H1 (cell line): ENCODE data around the gene ITPK1. TPM values are rescaled to one million over a fixed set of nuclear protein-coding genes. Genes with fewer than 3 reads are reported as not detected.

Experiments
- CTBP2 ChIP-seq: IDR thresholded peaks from 2 replicates; pipeline ENCODE4 v1.7.0; 2011; ENCODE audit warnings: borderline replicate concordance, mild to moderate bottlenecking, moderate library complexity, mixed read lengths, low read length; ENCODE audit not compliant: insufficient read depth, insufficient read length
- TAF1 ChIP-seq: IDR thresholded peaks from 2 replicates; pipeline ENCODE4 v1.6.1; 2011; ENCODE audit warnings: mild to moderate bottlenecking, low read depth, low read length
- polyA plus RNA-seq, 7 experiments: library from polyadenylated mRNA; depleted of rRNA in 3 of 7; stranded (reverse) in 5 of 7; unstranded in 2 of 7; fragments of >200 nt in 5 of 7; fragments of 200-250 nt in 2 of 7; gene quantifications; 1 replicate in 5 of 7; 2 replicates in 1 of 7; 4 replicates in 1 of 7; pipeline versions ENCODE4 v1.2.1 to v1.2.3, GENCODE V29; 2011 to 2013; ENCODE audit warnings: missing spikeins in 2 of 7, mixed read lengths in 2 of 7
- total RNA-seq: library from RNA; stranded (reverse); fragmentation: NEBNext Ultra II Directional; extraction: Animal tissue kit (Norgen Biotek cat#: 25700); gene quantifications from 2 replicates; pipeline ENCODE4 v1.2.1, GENCODE V29; 2021

The ITPK1 gene
- total and polyA plus RNA-seq, 2 of the 8 experiments (the other 6 are each of a cell fraction or from before 2014, with no cell fraction given) = 108 to 143 TPM

DNA sequence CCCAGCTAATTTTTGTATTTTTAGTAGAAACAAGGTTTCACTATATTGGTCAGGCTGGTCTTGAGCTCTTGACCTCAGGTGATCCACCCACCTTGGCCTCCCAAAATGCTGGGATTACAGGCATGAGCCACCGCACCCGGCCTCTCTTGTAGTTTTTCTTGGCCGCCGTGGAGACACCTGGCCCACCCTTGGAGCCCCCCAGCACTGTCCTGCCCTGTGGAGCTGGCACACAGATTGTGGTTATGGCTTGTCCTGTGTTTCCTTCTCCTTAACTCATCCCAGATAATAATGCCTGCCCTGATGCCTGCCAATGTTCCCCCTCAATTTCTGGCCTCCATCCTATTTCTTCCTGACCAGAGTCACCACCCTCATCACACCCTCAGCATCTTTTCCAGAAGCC is 134.9 kb downstream of the ITPK1 start (continued):
- TF ChIP-seq CTBP2 (no peak), TAF1 (no peak)
